Activated T-cell treated with anti-CD3 and anti-CD28 coated beads, Interleukin-2, amount 50 U/mL, for 4 hours (primary cell): ENCODE measurements around the gene HKDC1. TPM values are rescaled to one million over a fixed set of nuclear protein-coding genes. Genes with fewer than 3 reads are reported as not detected.
"Not testable (repeated sequence)": the region's sequence is repeated elsewhere in the genome, so short reads cannot be mapped to it uniquely, and the experiment has no call there.

Experiments
- ATAC-seq, 2 donors: fragments of 200-7000 bp; cut with Tn5 transposase; one replicate each; pipeline ENCODE4 v1.10.0; 2021
- DNase-seq: peaks from one replicate; pipeline ENCODE4 v3.0.0-alpha.2; 2020
- H3K27me3 Mint-ChIP-seq: one replicate; pipeline ENCODE4 v1.8.0; 2021; ENCODE audit warnings: low read depth, mixed read lengths
- H3K36me3 Mint-ChIP-seq: one replicate; pipeline ENCODE4 v1.8.0; 2022; ENCODE audit warnings: mixed read lengths; ENCODE audit not compliant: insufficient read depth
- H3K4me1 Mint-ChIP-seq: one replicate; pipeline ENCODE4 v1.8.0; 2021; ENCODE audit warnings: low read depth, mixed read lengths
- H3K4me3 Mint-ChIP-seq: one replicate; pipeline ENCODE4 v1.8.0; 2021; ENCODE audit warnings: mild to moderate bottlenecking, moderate library complexity, mixed read lengths
- H3K9me3 Mint-ChIP-seq: one replicate; pipeline ENCODE4 v1.8.0; 2021; ENCODE audit warnings: mixed read lengths
- total RNA-seq, 3 donors: library from RNA; stranded (reverse); gene quantifications; one replicate each; pipeline ENCODE4 v1.2.1, GENCODE V29; 2021

HKDC1 gene
- total RNA-seq, 3 donors from 2014 or later: 0.05 to 0.54 TPM; not detected in 1

DNA sequence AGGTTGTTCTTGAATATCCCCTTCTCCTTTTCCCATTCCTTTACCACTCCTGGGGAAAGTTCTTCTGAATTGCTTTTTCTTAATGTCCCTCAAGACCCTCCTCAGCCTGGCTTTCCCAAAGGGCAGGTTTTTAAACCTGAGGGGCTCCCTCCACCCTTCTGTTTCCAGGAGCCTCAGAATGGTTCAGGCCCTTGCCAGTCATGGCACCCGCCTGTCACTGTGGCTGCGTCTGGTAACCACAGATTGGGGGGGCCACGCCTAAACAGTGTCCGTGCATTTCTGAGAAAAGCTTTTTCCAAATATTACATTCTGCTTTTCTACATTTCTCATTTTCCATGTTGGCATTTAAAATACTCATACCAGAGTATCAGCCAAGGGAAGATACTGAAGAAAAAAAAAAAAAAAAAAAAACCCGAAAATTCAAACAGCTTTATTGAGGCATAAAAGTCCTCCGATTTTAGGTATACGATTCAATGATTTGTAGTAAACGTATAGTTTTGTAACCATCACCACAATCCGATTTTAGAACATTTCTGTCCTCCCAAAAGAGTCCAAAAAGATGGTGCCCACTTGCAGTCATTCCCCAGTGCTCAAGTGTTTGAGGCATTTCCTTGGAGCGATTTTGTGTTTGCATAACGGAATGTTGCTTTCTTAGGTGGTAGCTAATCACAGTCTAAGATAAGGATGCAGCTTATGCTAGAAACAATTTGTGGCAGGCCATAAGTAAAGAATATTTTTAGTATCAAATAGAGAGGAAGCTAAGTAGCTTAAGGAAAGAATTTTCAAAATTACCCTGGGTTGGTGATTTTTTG is 22.1 kb downstream of the HKDC1 start:
- Mint-ChIP-seq H3K4me1 (peaks cover 3% of the 10 kb centered on the region), H3K27me3 (peaks cover 1% of the 10 kb centered on the region), H3K36me3 (peaks cover 2% of the 10 kb centered on the region), H3K9me3 (no peaks in the 10 kb centered on the region), H3K4me3 (no peak overlapping the region)
- DNase-seq (no peak), ATAC-seq (no peak)

DNA sequence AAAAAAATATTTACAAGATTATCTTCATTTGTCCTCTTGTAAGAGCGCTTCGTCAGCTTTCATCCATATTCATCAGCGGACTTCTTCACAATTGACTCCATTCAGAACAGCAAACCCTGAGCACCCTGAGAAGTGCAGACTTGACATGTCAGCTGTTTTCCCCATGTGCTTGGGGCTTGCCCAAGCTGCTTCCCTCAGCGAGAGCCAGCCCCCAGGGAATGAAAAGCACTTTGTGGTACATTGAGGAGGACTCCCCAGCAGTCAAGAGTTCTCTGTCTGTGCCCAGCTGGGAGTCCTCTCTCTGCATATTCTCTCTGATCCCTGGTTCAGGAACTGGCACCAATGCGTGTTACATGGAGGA is 22.7 kb downstream of the HKDC1 start:
- Mint-ChIP-seq H3K9me3 (no peaks in the 10 kb centered on the region), H3K4me1 (no peaks in the 10 kb centered on the region), H3K36me3 (peaks cover 2% of the 10 kb centered on the region), H3K4me3 (no peak overlapping the region), H3K27me3 (peaks cover 1% of the 10 kb centered on the region)
- DNase-seq (no peak), ATAC-seq (no peak)

DNA sequence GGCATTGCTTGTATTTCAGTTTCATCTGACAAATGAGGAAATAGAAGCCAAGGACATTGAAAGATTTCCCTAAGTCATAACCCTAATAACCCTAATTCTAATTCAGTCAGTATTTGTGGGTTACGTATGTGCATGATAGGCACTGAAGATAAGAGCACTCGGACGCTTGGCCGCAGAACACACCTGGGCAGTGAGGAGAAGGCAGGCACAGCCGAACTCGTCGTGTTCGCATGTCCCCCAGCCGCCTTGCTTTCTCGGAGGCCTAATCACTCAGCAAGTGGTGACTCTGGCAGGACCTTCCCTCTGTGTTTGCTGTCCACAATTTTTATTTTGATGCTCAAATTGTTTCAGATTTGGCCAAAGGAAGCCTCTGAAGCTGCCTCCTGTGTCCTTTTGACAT is 23.7 kb downstream of the HKDC1 start:
- Mint-ChIP-seq H3K4me3 (no peak overlapping the region), H3K4me1 (no peaks in the 10 kb centered on the region), H3K27me3 (peaks cover 1% of the 10 kb centered on the region), H3K9me3 (no peaks in the 10 kb centered on the region), H3K36me3 (peaks cover 2% of the 10 kb centered on the region)
- no peak for DNase-seq
- no peak for ATAC-seq

DNA sequence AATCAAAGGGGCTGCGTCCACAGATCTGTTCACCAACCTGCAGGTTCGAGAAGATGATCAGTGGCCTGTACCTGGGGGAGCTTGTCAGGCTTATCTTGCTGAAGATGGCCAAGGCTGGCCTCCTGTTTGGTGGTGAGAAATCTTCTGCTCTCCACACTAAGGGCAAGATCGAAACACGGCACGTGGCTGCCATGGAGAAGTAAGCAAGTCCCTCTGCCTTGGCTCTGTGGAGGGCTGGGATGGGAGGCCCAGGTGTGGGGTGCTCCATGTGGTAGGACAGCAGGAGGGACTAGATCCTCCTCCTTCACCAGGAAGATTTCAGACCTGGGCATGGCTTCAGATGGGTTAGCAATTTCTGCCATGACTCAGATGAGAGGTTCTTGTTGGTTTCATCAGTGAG is 25.9 kb downstream of the HKDC1 start:
- no peak for DNase-seq
- Mint-ChIP-seq H3K4me3 (no peak overlapping the region), H3K9me3 (no peaks in the 10 kb centered on the region)

DNA sequence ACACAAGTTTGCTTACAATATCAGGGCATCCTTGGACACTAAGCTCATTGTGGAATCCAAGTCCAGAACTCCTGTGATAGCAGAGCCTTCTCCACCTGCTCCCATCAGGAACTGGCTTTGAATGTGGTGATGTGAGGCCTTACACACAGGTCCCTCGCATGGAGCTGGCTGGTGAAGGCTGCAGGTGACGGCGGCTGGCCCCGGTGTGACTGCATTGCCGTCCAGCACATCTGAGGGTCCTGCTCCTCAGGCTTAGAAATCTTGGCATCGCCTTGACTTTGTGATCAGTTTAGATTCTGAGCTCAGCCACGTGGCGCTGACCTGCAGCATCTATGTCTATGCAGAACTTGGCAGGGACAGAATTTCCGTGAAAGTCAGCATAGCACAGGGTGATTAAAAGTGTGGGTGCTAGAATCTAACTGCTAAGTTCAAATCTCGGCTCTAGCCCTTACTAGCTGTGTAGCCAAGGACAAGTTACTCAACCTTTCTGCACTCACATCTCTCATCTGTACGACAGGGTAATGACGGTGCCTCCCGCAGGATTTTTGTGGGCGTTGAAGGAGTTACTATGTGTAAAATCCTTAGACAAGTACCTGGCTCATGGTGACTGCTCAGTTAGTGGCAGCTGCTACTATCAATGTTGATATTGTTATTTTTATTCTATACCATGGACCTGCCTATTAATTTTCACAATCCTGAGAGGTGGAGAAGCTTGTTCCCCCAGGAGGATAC is 26.6 kb downstream of the HKDC1 start:
- Mint-ChIP-seq H3K4me1 (no peaks in the 10 kb centered on the region), H3K36me3 (peaks cover 5% of the 10 kb centered on the region), H3K9me3 (no peaks in the 10 kb centered on the region), H3K27me3 (no peaks in the 10 kb centered on the region), H3K4me3 (no peak overlapping the region)
- DNase-seq: no peak
- no peak for ATAC-seq

More for the DNA sequence above, 25.9 kb downstream of the HKDC1 start:
- ATAC-seq: no peak
- Mint-ChIP-seq H3K27me3 (no peaks in the 10 kb centered on the region), H3K4me1 (no peaks in the 10 kb centered on the region), H3K36me3 (peaks cover 5% of the 10 kb centered on the region)

DNA sequence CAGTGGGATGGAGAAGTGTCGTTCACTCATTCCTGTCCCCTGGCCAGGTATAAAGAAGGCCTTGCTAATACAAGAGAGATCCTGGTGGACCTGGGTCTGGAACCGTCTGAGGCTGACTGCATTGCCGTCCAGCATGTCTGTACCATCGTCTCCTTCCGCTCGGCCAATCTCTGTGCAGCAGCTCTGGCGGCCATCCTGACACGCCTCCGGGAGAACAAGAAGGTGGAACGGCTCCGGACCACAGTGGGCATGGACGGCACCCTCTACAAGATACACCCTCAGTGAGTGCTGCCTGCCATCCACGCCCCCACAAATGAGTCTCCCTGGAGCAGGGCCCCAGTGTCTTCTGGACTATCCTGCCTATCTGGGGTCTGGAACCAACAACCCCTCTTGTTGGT is 27.2 kb downstream of the HKDC1 start:
- Mint-ChIP-seq H3K36me3 (peaks cover 5% of the 10 kb centered on the region), H3K27me3 (no peaks in the 10 kb centered on the region), H3K9me3 (no peaks in the 10 kb centered on the region), H3K4me1 (no peaks in the 10 kb centered on the region), H3K4me3 (no peak overlapping the region)
- DNase-seq (no peak), ATAC-seq (no peak)

DNA sequence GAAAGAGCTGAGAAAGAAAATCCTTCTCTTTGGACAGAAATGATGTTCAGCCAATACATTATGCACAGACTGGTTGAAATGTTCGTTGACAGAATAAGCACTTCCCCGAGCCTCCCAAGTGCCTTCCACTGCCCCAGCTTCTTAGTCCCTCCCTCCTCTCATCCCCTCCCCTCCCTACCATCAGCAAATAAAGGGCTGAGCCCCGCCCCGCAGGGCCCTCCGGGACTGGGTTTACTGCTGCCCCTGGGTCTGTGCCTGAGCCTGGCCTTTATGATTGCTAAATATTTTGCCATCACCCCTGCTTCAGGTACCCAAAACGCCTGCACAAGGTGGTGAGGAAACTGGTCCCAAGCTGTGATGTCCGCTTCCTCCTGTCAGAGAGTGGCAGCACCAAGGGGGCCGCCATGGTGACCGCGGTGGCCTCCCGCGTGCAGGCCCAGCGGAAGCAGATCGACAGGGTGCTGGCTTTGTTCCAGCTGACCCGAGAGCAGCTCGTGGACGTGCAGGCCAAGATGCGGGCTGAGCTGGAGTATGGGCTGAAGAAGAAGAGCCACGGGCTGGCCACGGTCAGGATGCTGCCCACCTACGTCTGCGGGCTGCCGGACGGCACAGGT is 28.1 kb downstream of the HKDC1 start:
- Mint-ChIP-seq H3K4me1 (no peaks in the 10 kb centered on the region), H3K4me3 (no peak overlapping the region), H3K27me3 (no peaks in the 10 kb centered on the region), H3K9me3 (no peaks in the 10 kb centered on the region), H3K36me3 (peaks cover 5% of the 10 kb centered on the region)
- ATAC-seq (no peak), DNase-seq (no peak)

DNA sequence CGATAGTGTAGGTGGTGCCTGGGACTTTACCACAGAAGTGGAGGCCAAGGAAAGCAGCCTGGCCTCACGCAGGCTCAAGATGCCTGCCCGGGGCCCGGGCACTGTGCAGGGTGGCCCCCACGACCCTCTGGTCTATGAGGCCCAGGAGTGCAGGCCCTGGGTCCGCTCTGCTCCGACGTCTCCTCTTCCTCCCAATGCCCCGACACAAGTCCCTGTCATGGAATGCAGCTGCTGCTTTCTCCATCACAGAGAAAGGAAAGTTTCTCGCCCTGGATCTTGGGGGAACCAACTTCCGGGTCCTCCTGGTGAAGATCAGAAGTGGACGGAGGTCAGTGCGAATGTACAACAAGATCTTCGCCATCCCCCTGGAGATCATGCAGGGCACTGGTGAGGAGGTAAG is 29.9 kb downstream of the HKDC1 start:
- no peaks in the 10 kb centered on the region for H3K27me3 Mint-ChIP-seq
- H3K4me3 Mint-ChIP-seq: no peak overlapping the region
- no peak for DNase-seq
- peaks cover 5% of the 10 kb centered on the region for H3K36me3 Mint-ChIP-seq
- ATAC-seq: no peak
- H3K9me3 Mint-ChIP-seq: no peaks in the 10 kb centered on the region
- no peaks in the 10 kb centered on the region for H3K4me1 Mint-ChIP-seq

DNA sequence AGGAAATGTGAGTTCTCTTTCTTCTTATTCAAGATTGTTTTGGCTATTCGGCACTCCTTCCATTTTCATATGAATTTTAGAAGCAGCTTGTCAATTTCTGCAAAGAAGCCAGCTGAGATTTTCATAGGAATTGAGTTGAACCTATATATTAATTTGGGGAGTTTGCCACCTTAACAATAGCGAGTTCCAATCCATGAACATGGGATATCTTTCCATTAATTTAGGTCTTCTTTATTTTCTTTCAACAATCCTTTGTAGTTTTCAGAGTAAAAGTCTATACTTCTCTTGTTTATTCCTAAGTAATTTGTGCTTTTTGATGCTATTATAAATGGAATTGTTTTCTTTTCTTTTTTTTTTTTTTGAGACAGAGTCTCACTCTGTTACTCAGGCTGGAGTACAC is 31.3 kb downstream of the HKDC1 start:
- not testable (repeated sequence) for H3K27me3 Mint-ChIP-seq, H3K36me3 Mint-ChIP-seq, ATAC-seq

DNA sequence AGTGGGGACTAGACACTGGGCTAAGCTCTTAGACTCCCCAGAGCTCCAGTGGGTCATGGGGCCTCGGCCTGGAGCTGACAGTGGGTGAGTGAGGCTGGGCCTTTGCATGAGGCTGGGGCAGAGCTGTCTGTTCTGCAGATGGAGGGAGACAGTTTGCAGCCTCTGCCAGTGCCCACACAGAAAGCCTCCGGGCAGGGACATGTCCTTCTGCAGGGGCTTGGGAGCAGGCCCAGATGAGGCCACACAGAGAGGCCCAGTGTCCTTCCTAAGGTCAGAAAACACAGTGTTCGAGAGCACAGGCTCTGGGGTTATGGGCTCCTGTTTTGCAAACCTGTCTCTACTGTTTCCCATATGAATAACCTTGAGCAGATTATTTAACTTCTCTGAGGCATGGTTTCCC is 33.0 kb downstream of the HKDC1 start:
- Mint-ChIP-seq H3K4me1 (no peaks in the 10 kb centered on the region), H3K4me3 (no peak overlapping the region), H3K27me3 (no peaks in the 10 kb centered on the region), H3K9me3 (no peaks in the 10 kb centered on the region), H3K36me3 (peaks cover 5% of the 10 kb centered on the region)
- ATAC-seq (no peak), DNase-seq (no peak)

More for the DNA sequence above, 31.3 kb downstream of the HKDC1 start:
- DNase-seq, H3K9me3 Mint-ChIP-seq, H3K4me1 Mint-ChIP-seq, H3K4me3 Mint-ChIP-seq: not testable (repeated sequence)

DNA sequence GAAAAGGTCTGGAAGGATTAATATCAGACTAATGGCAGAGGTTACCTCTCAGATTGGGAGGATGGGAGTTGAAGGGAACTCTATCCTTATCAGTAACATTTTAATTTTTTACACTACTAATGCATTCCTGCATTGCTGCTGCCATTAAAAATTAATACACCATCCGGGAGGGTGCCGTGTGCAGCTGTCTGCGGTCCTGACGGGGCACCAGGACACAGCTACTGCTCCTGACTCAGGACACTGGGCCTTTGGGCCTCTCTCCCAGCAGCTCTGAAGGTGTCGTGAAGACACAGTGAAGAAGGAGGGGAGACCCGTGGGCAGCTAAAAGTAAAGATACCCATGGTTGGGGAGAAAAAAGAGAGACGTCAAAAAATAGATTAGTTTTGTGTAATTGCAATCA is 34.7 kb downstream of the HKDC1 start:
- DNase-seq (no peak), ATAC-seq (no peak)
- Mint-ChIP-seq H3K4me3 (no peak overlapping the region), H3K36me3 (peaks cover 2% of the 10 kb centered on the region), H3K9me3 (no peaks in the 10 kb centered on the region), H3K27me3 (no peaks in the 10 kb centered on the region), H3K4me1 (no peaks in the 10 kb centered on the region)

DNA sequence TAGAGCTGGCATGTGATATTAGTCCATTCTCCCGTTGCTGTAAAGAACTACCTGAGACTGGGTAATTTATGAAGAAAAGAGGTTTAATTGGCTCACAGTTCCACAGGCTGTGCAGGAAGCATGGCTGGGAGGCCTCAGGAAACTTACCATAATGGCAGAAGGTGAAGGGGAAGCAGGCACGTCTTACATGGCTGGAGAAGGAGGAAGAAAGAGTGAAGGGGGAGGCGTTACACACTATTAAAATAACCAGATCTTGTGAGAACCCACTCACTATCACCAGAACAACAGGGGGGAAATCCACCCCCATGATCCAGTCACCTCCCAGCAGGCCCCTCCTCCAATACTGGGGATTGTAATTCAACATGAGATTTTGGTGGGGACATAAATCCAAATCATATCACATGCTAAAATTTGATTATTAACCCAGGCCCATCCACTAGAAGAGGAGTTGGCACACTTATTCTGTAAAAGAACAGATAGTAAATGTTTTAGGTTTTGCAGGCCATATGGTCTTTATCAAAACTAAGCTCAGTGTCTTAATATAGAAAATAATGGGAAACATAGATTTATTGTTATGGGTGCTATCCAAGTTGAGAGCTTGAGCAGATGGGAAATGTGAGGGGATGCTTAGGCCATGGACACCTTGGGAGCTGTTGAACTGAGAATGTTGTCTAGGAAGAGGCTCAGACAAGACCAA is 39.6 kb downstream of the HKDC1 start:
- Mint-ChIP-seq H3K4me3 (no peak overlapping the region), H3K27me3 (no peaks in the 10 kb centered on the region), H3K9me3 (no peaks in the 10 kb centered on the region), H3K4me1 (peaks cover 9% of the 10 kb centered on the region), H3K36me3 (no peaks in the 10 kb centered on the region)
- ATAC-seq (no peak), DNase-seq (no peak)

DNA sequence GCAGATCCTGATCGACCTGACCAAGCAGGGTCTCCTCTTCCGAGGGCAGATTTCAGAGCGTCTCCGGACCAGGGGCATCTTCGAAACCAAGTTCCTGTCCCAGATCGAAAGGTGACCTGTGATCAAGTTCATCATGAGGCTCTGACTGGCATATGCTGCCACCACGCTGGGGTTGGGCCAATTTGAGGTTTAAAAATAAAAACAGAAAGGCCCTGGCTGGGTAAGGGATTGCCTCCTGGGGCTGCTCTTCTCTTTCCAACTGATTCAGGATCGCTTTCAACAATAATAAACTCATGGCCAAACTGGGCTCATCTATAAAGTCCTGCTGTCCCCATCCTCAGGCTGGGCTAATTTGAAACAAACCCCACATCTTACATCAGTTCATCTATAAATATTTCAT is 41.1 kb downstream of the HKDC1 start:
- H3K4me1 Mint-ChIP-seq: peaks cover 9% of the 10 kb centered on the region
- DNase-seq (no peak), ATAC-seq (no peak)
- no peaks in the 10 kb centered on the region for H3K27me3 Mint-ChIP-seq
- H3K36me3 Mint-ChIP-seq: no peaks in the 10 kb centered on the region
- no peak overlapping the region for H3K4me3 Mint-ChIP-seq
- no peaks in the 10 kb centered on the region for H3K9me3 Mint-ChIP-seq

DNA sequence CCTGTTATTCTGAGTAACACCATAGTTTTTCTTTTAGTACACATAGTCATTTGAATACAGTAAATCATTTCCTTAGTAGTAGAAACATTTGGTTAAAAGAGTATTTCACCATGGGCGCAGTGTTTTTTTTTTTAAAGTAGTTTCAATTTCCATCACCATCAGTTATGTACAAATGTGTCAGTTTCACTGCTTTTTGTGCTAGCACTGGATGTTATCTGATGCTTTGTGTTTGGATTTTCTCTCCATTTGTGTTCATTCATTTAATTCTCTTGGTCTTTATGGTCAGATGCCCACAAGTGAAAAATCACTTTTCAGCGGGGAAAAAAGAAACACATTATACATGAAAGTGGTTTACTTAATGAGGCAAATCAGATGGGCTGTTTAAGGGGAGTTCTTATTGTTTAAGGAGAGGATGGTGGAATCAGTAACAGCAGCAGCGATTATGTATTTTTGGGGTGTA is 42.2 kb downstream of the HKDC1 start:
- H3K27me3 Mint-ChIP-seq: no peaks in the 10 kb centered on the region
- no peaks in the 10 kb centered on the region for H3K36me3 Mint-ChIP-seq
- no peak overlapping the region for H3K4me3 Mint-ChIP-seq
- peaks cover 9% of the 10 kb centered on the region for H3K4me1 Mint-ChIP-seq
- no peak for DNase-seq
- no peaks in the 10 kb centered on the region for H3K9me3 Mint-ChIP-seq
- peak; percentile 66 to 73 for ATAC-seq
